ENCODE measurements around the gene NIPA2. TPM values are rescaled to one million over a fixed set of nuclear protein-coding genes. Genes with fewer than 3 reads are reported as not detected.

NIPA2 gene
- total and polyA plus RNA-seq, 2 of the 8 experiments (the other 6 are each of a cell fraction or from before 2014, with no cell fraction given), result 38.5 to 81.7 TPM

DNA sequence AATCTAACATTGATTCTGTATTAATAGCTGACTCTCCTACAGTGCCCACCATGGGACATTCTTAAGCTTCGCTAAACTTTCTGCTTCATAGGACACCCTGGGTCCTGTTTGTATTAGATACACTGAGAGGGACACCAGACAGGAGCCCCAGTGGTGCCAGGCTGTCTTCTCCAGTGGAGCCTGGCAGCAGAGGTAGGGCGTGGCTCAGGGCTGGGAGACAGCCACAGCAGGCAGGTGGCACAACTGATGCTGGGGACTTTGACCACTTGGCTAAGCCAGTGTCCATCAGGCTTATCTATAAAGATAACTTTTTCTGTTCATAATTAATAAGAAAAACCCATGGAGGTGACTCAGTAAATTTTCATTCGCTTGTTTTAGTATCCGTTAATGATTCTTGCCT is 30.2 kb upstream of the NIPA2 start:
- 94% methylated on average over 4 of the region's 4 CpGs; no CpG with 5 or more reads in 1 of the 2 experiments for WGBS, 2 experiments (ENCODE audit: extremely low coverage in 1 of 2, insufficient coverage in 1 of 2, insufficient read length in 1 of 2, insufficient replicate concordance in 2 of 2, low coverage in 1 of 2, low lambda C conversion rate in 2 of 2, missing lambda C conversion rate in 1 of 2)
- no peak overlapping the region for H4K91ac ChIP-seq (replicated peaks; ENCODE audit: insufficient read length, low read length)
- no peak overlapping the region for H3K4ac ChIP-seq (replicated peaks; ENCODE audit: insufficient read length, low read depth, low read length)
- no peaks in the 10 kb centered on the region for H3K36me3 ChIP-seq (ENCODE audit: control insufficient read depth in 2 of 4, insufficient read depth in 4 of 4, low read length in 3 of 4)
- no peak overlapping the region for H3K4me3 ChIP-seq (ENCODE audit: extremely low read depth in 1 of 4, insufficient read depth in 2 of 4, low read depth in 3 of 4, low read length in 4 of 4)
- FAIRE-seq (no peak), DNase-seq (ENCODE audit: low read depth in 1 of 2, low spot score in 2 of 2) (no peak)
- H3K4me1 ChIP-seq (replicated peaks in 1 of 4; ENCODE audit: control insufficient read depth in 3 of 4, insufficient read depth in 4 of 4, low read length in 3 of 4), result no peaks in the 10 kb centered on the region
- no peak overlapping the region for H3K14ac ChIP-seq (ENCODE audit: insufficient read length)
- H2AFZ ChIP-seq (ENCODE audit: low read length), result no peak overlapping the region
- no peak overlapping the region for H3K56ac ChIP-seq (replicated peaks; ENCODE audit: insufficient read length, low read depth, low read length)
- TF ChIP-seq ZNF274 (IDR thresholded peaks at IDR 0.05; ENCODE audit: borderline replicate concordance, extremely low read depth, low read length), result no peak
- TF ChIP-seq TAF1 (IDR thresholded peaks at IDR 0.05; ENCODE audit: low read depth, low read length), result no peak
- no peak for TF ChIP-seq RFX5 (IDR thresholded peaks at IDR 0.05; ENCODE audit: borderline replicate concordance, low read depth, low read length)
- no peak for TF ChIP-seq TAF7 (optimal IDR thresholded peaks at IDR 0.05; ENCODE audit: borderline replicate concordance, low read depth, low read length)
- TF ChIP-seq RBBP5 (IDR thresholded peaks at IDR 0.05; ENCODE audit: borderline replicate concordance, low read depth, low read length), result no peak
- no peak for TF ChIP-seq NANOG (IDR thresholded peaks at IDR 0.05; ENCODE audit: insufficient read depth, low read depth, low read length, poor library complexity, severe bottlenecking)
- TF ChIP-seq BCL11A (IDR thresholded peaks at IDR 0.05; ENCODE audit: low read depth in 2 of 2, low read length in 2 of 2), result no peak
- TF ChIP-seq SUZ12 (IDR thresholded peaks at IDR 0.05; ENCODE audit: low read length), result no peak
- TF ChIP-seq CBX8 (IDR thresholded peaks at IDR 0.05; ENCODE audit: borderline replicate concordance, low read depth, low read length), result no peak
- TF ChIP-seq TEAD4 (IDR thresholded peaks at IDR 0.05; ENCODE audit: low read depth, low read length), result no peak
- TF ChIP-seq CTBP2 (IDR thresholded peaks at IDR 0.05; ENCODE audit: borderline replicate concordance, insufficient read depth, insufficient read length, low read length), result no peak
- no peak for TF ChIP-seq SRF (IDR thresholded peaks at IDR 0.05; ENCODE audit: low read depth, low read length)
- TF ChIP-seq RNF2 (IDR thresholded peaks at IDR 0.05; ENCODE audit: borderline replicate concordance, low read depth, low read length, missing control alignments, poor library complexity, severe bottlenecking), result no peak
- peaks cover 0 to 3% of the 10 kb centered on the region in 2 experiments for H4K20me1 ChIP-seq (replicated peaks in 1 of 2; ENCODE audit: control insufficient read depth in 1 of 2, insufficient read depth in 2 of 2, low read length in 2 of 2)
- H3K18ac ChIP-seq (ENCODE audit: extremely low read depth, low read length), result no peak overlapping the region
- peaks cover 3% of the 10 kb centered on the region; the same call in 1 of the 2 replicates for H3K79me1 ChIP-seq (ENCODE audit: low read depth, low read length)
- no peak overlapping the region for H3K4me2 ChIP-seq (ENCODE audit: insufficient read depth in 1 of 2, low read depth in 2 of 2, low read length in 2 of 2)
- peaks cover 0 to 12% of the 10 kb centered on the region in 2 experiments; a peak in 2 of 4 replicates for H3K79me2 ChIP-seq (ENCODE audit: control insufficient read depth in 1 of 2, insufficient read depth in 2 of 2, low read length in 2 of 2)
- CTCF ChIA-PET (ENCODE audit: partially characterized antibody), result interaction anchor here (1.1 kb wide), 1 partner anchor 226 kb away, joined by 3 read pairs; no protein-coding TSS in a partner anchor
- no peak overlapping the region for H4K5ac ChIP-seq (ENCODE audit: insufficient read length, low read depth, low read length)
- POLR2A ChIA-PET (ENCODE audit: partially characterized antibody), result interaction anchor here (1.5 kb wide), 1 partner anchor 23 kb away, joined by 3 read pairs; the partner anchor contains the start of gene NIPA1
- no peaks in the 10 kb centered on the region for H3K27me3 ChIP-seq (replicated peaks in 1 of 4; ENCODE audit: control insufficient read depth in 3 of 4, extremely low read depth in 1 of 4, insufficient read depth in 3 of 4, low read length in 3 of 4)
- H2BK15ac ChIP-seq (ENCODE audit: low read length), result no peak overlapping the region
- H3K27ac ChIP-seq (ENCODE audit: low read depth, low read length), result no peak overlapping the region
- H3K9ac ChIP-seq (replicated peaks in 1 of 4; ENCODE audit: extremely low read depth in 1 of 4, low read depth in 3 of 4, low read length in 3 of 4), result no peak overlapping the region
- H3K23ac ChIP-seq (ENCODE audit: insufficient read length), result no peak overlapping the region
- no peak overlapping the region for H2BK12ac ChIP-seq (ENCODE audit: low read depth, low read length)
- no peak overlapping the region for H2AK5ac ChIP-seq (ENCODE audit: low read depth, low read length)
- no peak overlapping the region for H2BK120ac ChIP-seq (replicated peaks; ENCODE audit: low read depth, low read length)
- H3K23me2 ChIP-seq (ENCODE audit: low read depth, low read length), result no peaks in the 10 kb centered on the region
- no peak overlapping the region for H4K8ac ChIP-seq (ENCODE audit: extremely low read depth, insufficient read depth, low read length)
- H3K9me3 ChIP-seq (ENCODE audit: insufficient read depth in 2 of 2, low read depth in 1 of 2, low read length in 1 of 2), result no peaks in the 10 kb centered on the region
- no peak overlapping the region for H2BK20ac ChIP-seq (ENCODE audit: low read length)
- H2BK5ac ChIP-seq (ENCODE audit: low read depth, low read length), result no peak overlapping the region

Data from H1 (cell line).